GM18520 (cell line): ENCODE data around the gene S100A5.
"Not testable (repeated sequence)": the region's sequence is repeated elsewhere in the genome, so short reads cannot be mapped to it uniquely, and the experiment has no call there.

Experiments used
- ATAC-seq: cut with Tn5 transposase; IDR thresholded peaks from one replicate; pipeline ENCODE4 v1.9.1; 2021; ENCODE audit not compliant: unreplicated experiment

The S100A5 gene

GRCh38 chr1:153540394-153541361, at the start of gene S100A5:
S100A5 (minus strand) TSS chr1:153540934; CDS start chr1:153540191, 743 bp downstream.
- ATAC-seq = no peak

DNA sequence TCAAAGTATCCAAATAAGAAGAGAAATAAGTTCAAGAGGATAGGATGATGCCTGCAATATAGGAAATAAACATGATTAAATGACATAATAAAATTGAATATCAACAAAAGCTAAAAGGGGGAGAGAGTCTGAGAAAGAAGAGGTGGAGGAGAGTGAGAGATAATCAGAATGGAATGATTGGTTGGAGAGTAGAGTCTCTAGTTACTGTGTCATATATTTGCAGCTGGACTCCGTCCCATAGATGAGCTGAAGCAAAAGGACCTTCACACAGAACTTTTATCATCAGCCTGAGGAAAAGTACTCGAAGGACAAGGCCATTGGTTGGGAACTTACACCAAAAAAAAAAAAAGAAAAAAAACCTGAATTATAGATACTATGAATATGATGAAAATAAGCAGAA, 47.7 kb upstream of the S100A5 start:
- no peak for ATAC-seq

- ATAC-seq = not testable (repeated sequence)
Measured at GRCh38 chr1:153588033-153588432, 47.3 kb upstream of the S100A5 start.

DNA sequence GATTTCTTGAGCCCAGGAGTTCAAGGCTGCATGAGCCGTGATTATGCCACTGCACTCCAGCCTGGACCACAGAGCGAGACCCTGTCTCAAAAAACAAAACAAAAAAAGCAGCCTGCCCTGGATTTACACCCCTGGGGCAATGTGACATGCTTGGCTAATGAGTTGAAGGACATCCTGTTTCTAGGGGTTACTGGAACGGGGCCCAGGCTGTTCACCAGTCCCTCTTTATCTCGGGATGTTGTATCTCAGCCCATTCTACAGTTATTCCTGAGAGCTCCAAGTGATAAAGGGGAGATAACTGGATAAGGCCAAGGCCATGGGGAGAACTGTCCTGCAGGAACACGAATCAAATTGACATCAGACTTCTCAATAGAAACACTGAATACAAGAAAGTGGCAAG, 46.6 kb upstream of the S100A5 start:
- no peak for ATAC-seq

- no peak for ATAC-seq
Measured at GRCh38 chr1:153586347-153586746, 45.6 kb upstream of the S100A5 start.

GRCh38 chr1:153585006-153585405, 44.3 kb upstream of the S100A5 start:
- ATAC-seq = no peak

DNA sequence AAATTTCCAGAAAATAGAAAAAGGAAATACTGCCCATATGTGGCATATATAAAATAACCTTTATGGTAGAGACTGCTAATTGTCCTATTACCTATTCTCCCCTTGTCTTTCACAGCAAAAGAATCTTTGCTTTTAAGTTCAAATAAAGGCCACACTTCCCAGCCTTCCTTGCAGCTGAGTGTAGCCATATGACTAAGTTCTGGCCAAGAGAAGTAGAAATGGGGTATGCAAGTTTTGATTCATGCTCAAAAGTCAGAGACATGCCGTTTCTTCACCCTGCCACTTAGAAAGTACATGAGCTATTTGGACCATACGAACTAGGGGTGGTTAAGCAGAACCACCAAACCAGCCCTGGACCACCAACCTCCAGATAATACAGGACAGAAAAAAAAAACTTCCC, 43.2 kb upstream of the S100A5 start:
- ATAC-seq = no peak

GRCh38 chr1:153583514-153583913, 42.8 kb upstream of the S100A5 start:
- not testable (repeated sequence) for ATAC-seq

GRCh38 chr1:153582836-153583235, 42.1 kb upstream of the S100A5 start:
- not testable (repeated sequence) for ATAC-seq

DNA sequence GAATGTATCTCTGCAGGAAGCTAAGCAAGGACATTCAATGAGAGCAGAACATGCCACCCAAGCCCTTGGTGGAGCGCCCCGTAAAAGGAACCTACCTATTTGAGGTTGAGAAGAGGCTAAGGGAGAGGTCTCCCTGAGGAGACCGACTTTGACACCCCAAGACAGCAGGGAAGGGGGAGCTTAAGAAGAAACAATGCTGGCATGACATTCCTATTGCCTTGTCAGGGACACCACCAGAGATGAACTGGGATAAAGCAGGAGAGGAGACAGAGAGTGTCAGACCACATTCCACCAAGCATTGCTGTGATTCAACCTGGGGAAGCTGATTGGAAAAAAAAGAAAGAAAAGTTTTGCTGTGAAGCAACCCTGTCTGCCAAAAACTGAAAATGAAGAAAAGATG, 38.2 kb upstream of the S100A5 start:
- ATAC-seq = no peak

GRCh38 chr1:153578490-153578889, 37.8 kb upstream of the S100A5 start:
- no peak for ATAC-seq

- no peak for ATAC-seq
Measured at GRCh38 chr1:153577624-153578051, 36.9 kb upstream of the S100A5 start.

GRCh38 chr1:153577138-153577537, 36.4 kb upstream of the S100A5 start:
- no peak for ATAC-seq

DNA sequence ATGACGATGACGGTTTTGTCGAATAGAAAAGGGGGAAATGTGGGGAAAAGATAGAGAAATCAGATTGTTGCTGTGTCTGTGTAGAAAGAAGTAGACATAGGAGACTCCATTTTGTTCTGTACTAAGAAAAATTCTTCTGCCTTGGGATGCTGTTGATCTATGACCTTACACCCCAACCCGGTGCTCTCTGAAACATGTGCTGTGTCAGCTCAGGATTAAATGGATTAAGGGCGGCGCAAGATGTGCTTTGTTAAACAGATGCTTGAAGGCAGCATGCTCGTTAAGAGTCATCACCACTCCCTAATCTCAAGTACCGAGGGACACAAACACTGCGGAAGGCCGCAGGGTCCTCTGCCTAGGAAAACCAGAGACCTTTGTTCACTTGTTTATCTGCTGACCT, 34.8 kb upstream of the S100A5 start:
- not testable (repeated sequence) for ATAC-seq

DNA sequence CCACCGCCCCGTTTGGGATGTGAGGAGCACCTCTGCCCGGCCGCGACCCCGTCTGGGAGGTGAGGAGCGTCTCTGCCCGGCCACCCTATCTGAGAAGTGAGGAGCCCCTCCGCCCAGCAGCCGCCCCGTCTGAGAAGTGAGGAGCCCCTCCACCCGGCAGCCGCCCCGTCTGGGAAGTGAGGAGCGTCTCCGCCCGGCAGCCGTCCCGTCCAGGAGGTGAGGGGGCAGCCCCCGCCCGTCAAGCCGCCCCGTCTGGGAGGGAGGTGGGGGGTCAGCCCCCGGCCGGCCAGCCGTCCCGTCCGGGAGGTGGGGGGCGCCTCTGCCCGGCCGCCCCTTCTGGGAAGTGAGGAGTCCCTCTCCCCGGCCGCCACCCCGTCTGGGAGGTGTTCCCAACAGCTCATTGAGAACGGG, 34.4 kb upstream of the S100A5 start:
- not testable (repeated sequence) for ATAC-seq

GRCh38 chr1:153573351-153573750, 32.6 kb upstream of the S100A5 start:
- no peak for ATAC-seq

DNA sequence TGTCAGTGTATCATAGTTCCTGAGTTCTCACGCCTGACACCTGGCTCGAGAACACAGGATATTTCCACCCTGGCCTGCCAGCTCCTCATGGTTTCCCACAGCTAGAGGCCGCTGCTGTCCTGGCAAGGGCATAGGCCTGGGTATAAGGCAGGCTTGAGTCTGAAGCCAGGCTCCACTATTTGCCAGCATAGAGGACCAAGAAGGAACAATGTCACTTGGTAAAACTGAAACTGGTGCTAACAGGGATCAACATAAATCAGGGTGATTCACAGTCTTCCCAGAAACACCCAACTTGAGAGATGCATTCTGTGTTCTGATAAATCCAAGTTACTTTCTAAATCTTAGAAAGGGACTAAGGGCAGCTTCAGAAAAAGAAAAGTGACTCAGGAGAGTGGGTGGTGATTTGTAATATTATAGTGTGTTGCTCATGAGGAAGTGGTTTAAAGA, 31.9 kb upstream of the S100A5 start:
- no peak for ATAC-seq

- no peak for ATAC-seq
Measured at GRCh38 chr1:153571706-153572105, 31.0 kb upstream of the S100A5 start.

GRCh38 chr1:153570874-153571273, 30.1 kb upstream of the S100A5 start:
- ATAC-seq = no peak

DNA sequence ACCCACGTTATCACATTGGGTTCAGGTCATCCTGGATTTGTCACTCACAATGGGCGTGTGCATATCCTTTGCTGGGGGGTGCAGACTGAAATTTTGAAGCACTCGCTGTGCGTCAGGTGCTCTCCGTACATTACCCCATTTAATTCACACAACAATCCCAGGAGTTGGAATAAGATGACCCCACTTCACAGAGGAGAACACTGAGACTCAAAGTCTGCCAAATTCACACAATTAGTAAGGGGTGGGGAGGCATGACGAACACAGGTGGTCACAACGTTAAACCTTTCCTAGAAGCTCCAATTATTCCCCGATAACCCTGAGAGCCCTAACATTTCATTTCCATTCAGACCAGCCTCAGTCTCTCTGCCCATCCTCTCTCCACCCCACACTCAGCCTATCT, 28.7 kb upstream of the S100A5 start:
- ATAC-seq = no peak

- ATAC-seq = no peak
Measured at GRCh38 chr1:153568367-153569099, 27.8 kb upstream of the S100A5 start.
